Heart right ventricle (tissue), 16 donors: Measurements from ENCODE around the gene FBXO15. TPM values are rescaled to one million over a fixed set of nuclear protein-coding genes. Genes with fewer than 3 reads are reported as not detected.

ENCODE experiments used
- ATAC-seq, 8 donors: fragments of 200-7000 bp; cut with Tn5 transposase; one replicate each; pipeline ENCODE4 v1.9.1; 2020; ENCODE audit warnings: mild to moderate bottlenecking in 8 of 8, moderate library complexity in 8 of 8, moderate number of reproducible peaks in 1 of 8
- DNase-seq, 2 donors: peaks; one replicate each; pipeline ENCODE4 v3.0.0-alpha.2; 2020
- H3K27ac ChIP-seq, 10 donors: fragments of 200-600 bp; sonication (generic) in 2 of 10; one replicate each; pipeline versions ENCODE4 v1.5.0 to v1.8.0; 2020 to 2022; ENCODE audit warnings: mild to moderate bottlenecking in 3 of 10
- H3K27me3 ChIP-seq, 7 donors: fragments of 200-600 bp; one replicate each; pipeline ENCODE4 v1.8.0; 2021 to 2022; ENCODE audit warnings: mild to moderate bottlenecking in 2 of 7
- H3K36me3 ChIP-seq, 9 donors: fragments of 200-600 bp; sonication (generic) in 1 of 9; one replicate each; pipeline versions ENCODE4 v1.5.0 to v1.8.0; 2020 to 2022; ENCODE audit warnings: mild to moderate bottlenecking in 2 of 9
- H3K4me1 ChIP-seq, 9 donors: fragments of 200-600 bp; sonication (generic) in 1 of 9; one replicate each; pipeline versions ENCODE4 v1.5.0 to v1.8.0; 2020 to 2022; ENCODE audit warnings: mild to moderate bottlenecking in 4 of 9
- H3K4me3 ChIP-seq, 10 donors: fragments of 200-600 bp; sonication (generic) in 2 of 10; one replicate each; pipeline versions ENCODE4 v1.5.0 to v1.8.0; 2020 to 2022; ENCODE audit warnings: mild to moderate bottlenecking in 7 of 10, moderate library complexity in 2 of 10
- H3K9me3 ChIP-seq, 11 donors: fragments of 200-600 bp in 10 of 11; sonication (generic) in 2 of 11; one replicate each; pipeline versions ENCODE4 v1.5.0 to v1.8.0; 2013 to 2022; ENCODE audit warnings: mild to moderate bottlenecking in 2 of 11, control low read depth in 1 of 11, moderate library complexity in 1 of 11
- WGBS, 2 donors: extraction: QIAGEN DNeasy Blood & Tissue Kit; methylation state at CpG; one replicate each; pipeline ENCODE4 v1.1.7; 2013; ENCODE audit warnings: inconsistent platforms in 1 of 2; 5-methylcytosine and 5-hydroxymethylcytosine counted together
- intact Hi-C, 10 donors: fragments of 100-400 bp; cut with DNase I; formaldehyde crosslinking; loops; one replicate each; pipeline versions ENCODE4 v1.11.1 to v1.14.2; 2022
- polyA plus RNA-seq, 2 donors: library from polyadenylated mRNA; stranded (reverse); fragments of 200-250 nt; gene quantifications; one replicate each; pipeline ENCODE4 v1.2.3, GENCODE V29; 2013
- total RNA-seq, 10 donors: library from RNA; stranded (reverse); fragmentation: NEBNext Ultra II Directional in 3 of 10; extraction: Animal tissue kit (Norgen Biotek cat#: 25700) in 3 of 10; gene quantifications; one replicate each; pipeline versions ENCODE4 v1.2.1 to v1.2.4, GENCODE V29; 2021 to 2023
- TF ChIP-seq, protein P1 (sequence below), 9 donors: fragments of 200-600 bp; sonication (generic) in 2 of 9; IDR thresholded peaks; one replicate each; pipeline versions ENCODE4 v1.5.0 to v1.8.0; 2021 to 2022; ENCODE audit warnings: antibody characterized with exemption in 9 of 9, mild to moderate bottlenecking in 5 of 9, moderate library complexity in 1 of 9
- donor health status: Arrhythmogenic right ventricular cardiomyopathy.
- donor health status: ischemic (EF 13 %, LVEDD 7.1; RV severe dilation, severe dysfunction).
- donor health status: healthy with polysubstance abuse.
- donor health status: DM: no; HTN: yes; CAD: no.
- donor health status: DM: no; HTN: no; CAD: no.
- donor health status: ischemic (EF 25% LVEDD 6.9; RV normal size, moderate dysfunction).
- donor health status: ischemic (EF 25% LVEDD 5.7; RV mildly dilated, moderate dysfunction).
- donor health status: healthy.
- donor health status: DM: yes; HTN: yes; CAD: no.
- donor health status: Ischemic cardiomyopathy.
- donor health status: ischemic (EF 35%, LVEDD 5.7; RV mildly dilated, moderate dysfunction).
- donor health status: nonischemic (EF 11% LVEDD 7.7; RV severe dilation, severe dysfunction).
- donor health status: DM: yes; HTN: yes; CAD: no.
- donor health status: PGD.
- donor health status: ischemic (EF 29% LVEDD 5.4; RV normal size, mild dysfunction).
- donor health status: nonischemic (EF 23%, LVEDD 6.1; RV moderate dilation, normal function).

Gene FBXO15
- total and polyA plus RNA-seq, 12 donors = 0.14 to 1.3 (median 0.38) TPM; not detected in 3

DNA sequence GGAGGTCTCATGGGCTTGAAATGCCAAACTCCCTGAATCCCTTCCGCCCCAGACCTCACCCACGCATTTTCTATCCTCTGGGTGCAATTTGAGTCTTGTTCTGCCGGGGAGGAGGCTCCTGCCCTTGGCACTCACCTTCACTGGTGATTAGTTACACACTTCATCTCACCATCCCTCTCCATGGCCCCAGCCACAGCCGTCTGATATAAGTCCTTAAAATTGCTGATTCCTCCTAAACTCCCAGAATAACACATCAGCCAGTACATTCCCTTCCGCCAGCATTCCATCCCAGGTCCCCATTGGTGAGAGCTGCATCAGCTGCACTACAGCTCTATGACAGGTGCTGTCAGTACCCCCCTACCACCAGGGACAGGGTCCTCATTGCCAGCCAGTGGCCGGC, 4.6 kb upstream of the FBXO15 start:
- H3K4me3 ChIP-seq = peak overlapping the region in 1 of 10 donors; percentile 2
- no peak for ATAC-seq
- DNase-seq = no peak
- peak overlapping the region in 7 of 10 donors; percentile 35 to 74 (median 55) for H3K27ac ChIP-seq
- WGBS, 2 donors = 50 to 64% methylated on average over 6 of the region's 6 CpGs
- intact Hi-C loops = no loop called here
- TF ChIP-seq, protein P1, sequence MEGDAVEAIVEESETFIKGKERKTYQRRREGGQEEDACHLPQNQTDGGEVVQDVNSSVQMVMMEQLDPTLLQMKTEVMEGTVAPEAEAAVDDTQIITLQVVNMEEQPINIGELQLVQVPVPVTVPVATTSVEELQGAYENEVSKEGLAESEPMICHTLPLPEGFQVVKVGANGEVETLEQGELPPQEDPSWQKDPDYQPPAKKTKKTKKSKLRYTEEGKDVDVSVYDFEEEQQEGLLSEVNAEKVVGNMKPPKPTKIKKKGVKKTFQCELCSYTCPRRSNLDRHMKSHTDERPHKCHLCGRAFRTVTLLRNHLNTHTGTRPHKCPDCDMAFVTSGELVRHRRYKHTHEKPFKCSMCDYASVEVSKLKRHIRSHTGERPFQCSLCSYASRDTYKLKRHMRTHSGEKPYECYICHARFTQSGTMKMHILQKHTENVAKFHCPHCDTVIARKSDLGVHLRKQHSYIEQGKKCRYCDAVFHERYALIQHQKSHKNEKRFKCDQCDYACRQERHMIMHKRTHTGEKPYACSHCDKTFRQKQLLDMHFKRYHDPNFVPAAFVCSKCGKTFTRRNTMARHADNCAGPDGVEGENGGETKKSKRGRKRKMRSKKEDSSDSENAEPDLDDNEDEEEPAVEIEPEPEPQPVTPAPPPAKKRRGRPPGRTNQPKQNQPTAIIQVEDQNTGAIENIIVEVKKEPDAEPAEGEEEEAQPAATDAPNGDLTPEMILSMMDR (IDR thresholded peaks at IDR 0.05) = no peak
- peaks cover 0 to 54% (median 20%) of the 10 kb centered on the region in 9 donors for H3K36me3 ChIP-seq
- no peaks in the 10 kb centered on the region for H3K27me3 ChIP-seq
- H3K4me1 ChIP-seq = peaks cover 3 to 53% (median 36%) of the 10 kb centered on the region in 9 donors
- no peaks in the 10 kb centered on the region for H3K9me3 ChIP-seq

DNA sequence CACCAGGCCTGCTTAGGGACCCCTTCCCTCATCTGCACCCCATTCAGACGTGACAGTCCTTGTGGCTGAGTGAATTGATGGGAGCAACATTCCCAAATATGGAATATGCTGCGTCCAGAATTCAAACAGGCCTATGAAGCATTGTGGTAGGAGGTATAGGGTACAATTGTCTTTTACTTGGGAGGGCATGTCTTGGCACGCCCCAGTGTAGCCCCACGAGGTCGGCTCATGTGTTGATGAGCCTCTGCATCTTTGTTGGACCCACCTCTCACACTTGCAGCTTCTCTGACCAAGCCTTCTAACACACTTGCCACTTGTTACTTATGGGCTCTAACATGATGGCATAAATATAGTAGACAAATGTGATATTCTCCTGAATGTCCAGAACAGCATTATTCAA, 2.2 kb upstream of the FBXO15 start:
- 56 to 69% methylated on average over 5 of the region's 5 CpGs for WGBS, 2 donors
- TF ChIP-seq, protein P1 (IDR thresholded peaks at IDR 0.05) = no peak
- DNase-seq = no peak
- Histone ChIP-seq H3K4me1 (peaks cover 3 to 56% (median 36%) of the 10 kb centered on the region in 9 donors), H3K27me3 (no peaks in the 10 kb centered on the region), H3K27ac (no peak overlapping the region), H3K9me3 (no peaks in the 10 kb centered on the region), H3K4me3 (peak overlapping the region in 9 of 10 donors; percentile 62 to 96 (median 72)), H3K36me3 (peaks cover 0 to 30% (median 4%) of the 10 kb centered on the region in 9 donors)
- ATAC-seq = no peak
- intact Hi-C loops = loop anchor here in 1 of 10 donors (5.0 kb wide), 1 partner anchor 107 kb away; no protein-coding TSS in a partner anchor

DNA sequence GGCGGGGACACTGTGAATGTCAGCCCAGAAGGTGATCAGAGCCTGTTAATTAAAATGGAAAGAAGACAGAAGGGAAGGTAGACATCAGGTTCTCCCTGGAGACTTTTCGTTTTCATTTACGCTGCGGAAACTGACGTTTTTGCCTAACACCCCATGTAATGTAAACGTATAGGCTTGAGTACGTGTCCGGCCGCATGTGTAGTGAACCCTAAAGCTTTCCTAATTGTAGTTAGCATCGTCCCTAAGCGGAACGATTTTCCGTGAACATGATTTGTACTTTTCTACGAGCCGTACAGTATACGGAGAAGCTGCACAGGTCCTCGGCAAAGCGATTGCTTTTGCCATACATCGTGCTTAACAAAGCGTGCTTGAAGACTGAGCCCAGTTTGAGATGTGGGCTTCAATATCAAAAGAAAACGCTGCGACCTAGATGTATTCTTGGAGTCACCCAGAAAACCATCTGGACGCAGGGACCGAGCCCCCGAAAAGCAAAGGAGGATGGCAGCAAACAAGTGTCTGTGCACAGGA, 973 bp upstream of the FBXO15 start:
- no peaks in the 10 kb centered on the region for H3K9me3 ChIP-seq
- H3K27ac ChIP-seq = peak overlapping the region; percentile 47 to 96 (median 90)
- H3K4me1 ChIP-seq = peaks cover 3 to 54% (median 36%) of the 10 kb centered on the region in 9 donors
- intact Hi-C loops = loop anchor here in 1 of 10 donors (5.0 kb wide), 1 partner anchor 109 kb away; no protein-coding TSS in a partner anchor
- H3K4me3 ChIP-seq = peak overlapping the region; percentile 62 to 96 (median 74)
- ATAC-seq (no peak), DNase-seq (no peak)
- 0% methylated on average over 25 of the region's 25 CpGs for WGBS, 2 donors
- H3K36me3 ChIP-seq = peaks cover 0 to 18% (median 0%) of the 10 kb centered on the region in 9 donors
- TF ChIP-seq, protein P1 (IDR thresholded peaks at IDR 0.05) = no peak
- no peaks in the 10 kb centered on the region for H3K27me3 ChIP-seq

DNA sequence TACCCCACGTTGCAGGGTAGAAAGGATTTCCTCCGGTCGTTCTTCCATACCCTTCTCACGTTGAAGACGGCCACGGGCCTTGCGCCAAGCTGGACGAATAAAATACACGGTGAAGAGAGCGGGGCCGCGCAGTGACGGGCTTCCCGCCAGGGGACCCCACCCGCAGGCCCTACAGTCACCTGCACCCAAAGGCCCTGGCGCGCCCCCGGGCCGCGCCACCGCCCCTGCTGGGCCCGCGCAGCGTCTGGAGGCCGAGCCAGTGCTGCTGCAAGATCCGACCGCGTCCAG, 199 bp downstream of the FBXO15 start:
- Histone ChIP-seq H3K9me3 (no peaks in the 10 kb centered on the region), H3K36me3 (peaks cover 0 to 18% (median 0%) of the 10 kb centered on the region in 9 donors), H3K4me3 (peak overlapping the region; percentile 62 to 96 (median 74)), H3K4me1 (peaks cover 3 to 43% (median 32%) of the 10 kb centered on the region in 9 donors), H3K27me3 (no peaks in the 10 kb centered on the region), H3K27ac (peak overlapping the region in 9 of 10 donors; percentile 86 to 96 (median 90))
- TF ChIP-seq, protein P1 (IDR thresholded peaks at IDR 0.05) = peak in 1 of 9 donors; percentile 12
- ATAC-seq (no peak), DNase-seq (no peak)
- intact Hi-C loops = loop anchor here in 1 of 10 donors (5.0 kb wide), 1 partner anchor 110 kb away; no protein-coding TSS in a partner anchor
- WGBS, 2 donors = 0% methylated on average over 28 of the region's 28 CpGs
